ENCODE results near the gene TCERG1.

- TF ChIP-seq CTCF (IDR thresholded peaks at IDR 0.05), result no peak
- no peak for TF ChIP-seq POLR2AphosphoS5 (IDR thresholded peaks at IDR 0.05)
- no peak for TF ChIP-seq EP300 (IDR thresholded peaks at IDR 0.05)
- TF ChIP-seq POLR2A (IDR thresholded peaks at IDR 0.05), result no peak
Observed at GRCh38 chr5:146440353-146440752, 6.8 kb upstream of the TCERG1 start.
